SK-N-SH treated with all-trans-retinoic acid at 6 μM for 48 hours (cell line): ENCODE results near the gene EDAR.

Experiments used
- ATAC-seq: fragments of 200-7000 bp; cut with Tn5 transposase; 3 replicates; pipeline ENCODE4 v1.9.1; 2020; ENCODE audit warnings: mild to moderate bottlenecking, moderate library complexity
- ARNTL ChIP-seq: fragments of 450-650 bp; formaldehyde crosslinking; IDR thresholded peaks from 2 replicates; pipeline ENCODE4 v1.5.0; 2020; ENCODE audit warnings: low read depth, mild to moderate bottlenecking, moderate library complexity, borderline replicate concordance
- BACH2 ChIP-seq: fragments of 250-450 bp; sonication (Bioruptor Pico); IDR thresholded peaks from 2 replicates; pipeline ENCODE4 v1.9.0; 2021; ENCODE audit warnings: mild to moderate bottlenecking, borderline replicate concordance
- CREB5 ChIP-seq: fragments of 250-450 bp; sonication (Bioruptor Pico); IDR thresholded peaks from 2 replicates; pipeline ENCODE4 v1.5.1; 2020; ENCODE audit warnings: low read depth, mild to moderate bottlenecking, moderate library complexity
- CSDC2 ChIP-seq: fragments of 250-450 bp; sonication (Bioruptor Pico); IDR thresholded peaks from 2 replicates; pipeline ENCODE4 v1.5.0; 2020; ENCODE audit warnings: mild to moderate bottlenecking, moderate library complexity
- ESRRG ChIP-seq: fragments of 250-450 bp; sonication (Bioruptor Pico); IDR thresholded peaks from 2 replicates; pipeline ENCODE4 v1.6.1; 2021; ENCODE audit warnings: mild to moderate bottlenecking
- GLIS3 ChIP-seq: fragments of 250-450 bp; sonication (Bioruptor Pico); IDR thresholded peaks from 2 replicates; pipeline ENCODE4 v1.5.0; 2020; ENCODE audit warnings: mild to moderate bottlenecking, moderate library complexity
- ISL1 ChIP-seq: fragments of 250-450 bp; sonication (Bioruptor Pico); IDR thresholded peaks from 2 replicates; pipeline ENCODE4 v2.1.2; 2022; ENCODE audit warnings: mild to moderate bottlenecking, moderate library complexity
- OSR1 ChIP-seq: fragments of 250-450 bp; sonication (Bioruptor Pico); IDR thresholded peaks from 2 replicates; pipeline ENCODE4 v1.8.0; 2022; ENCODE audit warnings: moderate library complexity, mild to moderate bottlenecking, inconsistent platforms
- POU6F1 ChIP-seq: fragments of 250-450 bp; sonication (Bioruptor Pico); IDR thresholded peaks from 2 replicates; pipeline ENCODE4 v1.8.0; 2021; ENCODE audit warnings: low read depth, mild to moderate bottlenecking, moderate library complexity, borderline replicate concordance
- RARB ChIP-seq: fragments of 250-450 bp; sonication (Bioruptor Pico); IDR thresholded peaks from 2 replicates; pipeline ENCODE4 v1.8.0; 2021; ENCODE audit warnings: mild to moderate bottlenecking, moderate library complexity
- SNAI2 ChIP-seq: fragments of 250-450 bp; sonication (Bioruptor Pico); IDR thresholded peaks from 2 replicates; pipeline ENCODE4 v1.5.0; 2020; ENCODE audit warnings: mild to moderate bottlenecking, moderate library complexity
- TCF4 ChIP-seq: fragments of 250-450 bp; sonication (Bioruptor Pico); IDR thresholded peaks from 2 replicates; pipeline ENCODE4 v1.8.0; 2021; ENCODE audit warnings: mild to moderate bottlenecking, moderate library complexity, borderline replicate concordance
- TOX ChIP-seq: fragments of 250-450 bp; sonication (Bioruptor Pico); IDR thresholded peaks from 2 replicates; pipeline ENCODE4 v1.8.0; 2021; ENCODE audit warnings: mild to moderate bottlenecking, moderate library complexity, borderline replicate concordance
- ZC3H10 ChIP-seq: fragments of 250-450 bp; sonication (Bioruptor Pico); IDR thresholded peaks from 2 replicates; pipeline ENCODE4 v1.5.1; 2021; ENCODE audit warnings: mild to moderate bottlenecking, moderate library complexity
- ZFP3 ChIP-seq: fragments of 250-450 bp; sonication (Bioruptor Pico); IDR thresholded peaks from 2 replicates; pipeline ENCODE4 v1.5.0; 2020; ENCODE audit warnings: mild to moderate bottlenecking, moderate library complexity
- ZFP30 ChIP-seq: fragments of 450-650 bp; formaldehyde crosslinking; IDR thresholded peaks from 2 replicates; pipeline ENCODE4 v1.5.0; 2022; ENCODE audit warnings: mild to moderate bottlenecking, moderate library complexity
- ZNF565 ChIP-seq: fragments of 450-650 bp; formaldehyde crosslinking; conservative IDR thresholded peaks from 2 replicates; pipeline ENCODE4 v1.5.0; 2020; ENCODE audit warnings: low read depth, mild to moderate bottlenecking, moderate library complexity
- ZNF8 ChIP-seq: fragments of 450-650 bp; formaldehyde crosslinking; IDR thresholded peaks from 2 replicates; pipeline ENCODE4 v1.5.0; 2020; ENCODE audit warnings: mild to moderate bottlenecking, moderate library complexity
- TF ChIP-seq, protein P1 (sequence below): fragments of 250-450 bp; sonication (Bioruptor Pico); IDR thresholded peaks from 2 replicates; pipeline ENCODE4 v1.5.0; 2020; ENCODE audit warnings: mild to moderate bottlenecking, moderate library complexity
- TF ChIP-seq, protein P2 (sequence below): fragments of 250-450 bp; sonication (Bioruptor Pico); IDR thresholded peaks from 2 replicates; pipeline ENCODE4 v1.8.0; 2020; ENCODE audit warnings: mild to moderate bottlenecking, moderate library complexity, borderline replicate concordance

The EDAR gene

DNA sequence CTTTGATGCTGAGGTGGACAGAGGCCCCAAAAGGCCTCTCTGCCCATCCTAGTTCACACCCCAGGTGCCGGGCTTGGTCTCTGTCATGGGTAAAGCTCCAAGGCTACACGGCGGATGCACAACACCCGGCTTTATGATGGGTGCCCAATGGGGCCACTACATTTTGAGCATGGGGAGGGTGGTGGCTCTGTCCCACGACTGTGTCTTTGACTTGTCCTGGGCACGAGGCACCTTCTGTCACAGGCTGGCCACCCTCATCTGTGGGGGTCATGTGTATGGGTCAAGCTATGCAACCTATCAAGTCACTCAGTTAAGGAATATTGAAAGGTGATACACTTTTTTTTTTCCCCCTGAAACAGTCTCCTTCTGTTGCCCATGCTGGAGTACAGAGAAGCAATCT, 63.7 kb downstream of the EDAR start:
- no peak for TF ChIP-seq CREB5
- no peak for TF ChIP-seq ZNF565 (CRISPR knock-in tag)
- no peak for TF ChIP-seq ZC3H10 (CRISPR knock-in tag)
- no peak for TF ChIP-seq GLIS3 (CRISPR knock-in tag)
- no peak for TF ChIP-seq ZFP30 (CRISPR knock-in tag)
- TF ChIP-seq ISL1 (CRISPR knock-in tag), result no peak
- TF ChIP-seq, protein P1, sequence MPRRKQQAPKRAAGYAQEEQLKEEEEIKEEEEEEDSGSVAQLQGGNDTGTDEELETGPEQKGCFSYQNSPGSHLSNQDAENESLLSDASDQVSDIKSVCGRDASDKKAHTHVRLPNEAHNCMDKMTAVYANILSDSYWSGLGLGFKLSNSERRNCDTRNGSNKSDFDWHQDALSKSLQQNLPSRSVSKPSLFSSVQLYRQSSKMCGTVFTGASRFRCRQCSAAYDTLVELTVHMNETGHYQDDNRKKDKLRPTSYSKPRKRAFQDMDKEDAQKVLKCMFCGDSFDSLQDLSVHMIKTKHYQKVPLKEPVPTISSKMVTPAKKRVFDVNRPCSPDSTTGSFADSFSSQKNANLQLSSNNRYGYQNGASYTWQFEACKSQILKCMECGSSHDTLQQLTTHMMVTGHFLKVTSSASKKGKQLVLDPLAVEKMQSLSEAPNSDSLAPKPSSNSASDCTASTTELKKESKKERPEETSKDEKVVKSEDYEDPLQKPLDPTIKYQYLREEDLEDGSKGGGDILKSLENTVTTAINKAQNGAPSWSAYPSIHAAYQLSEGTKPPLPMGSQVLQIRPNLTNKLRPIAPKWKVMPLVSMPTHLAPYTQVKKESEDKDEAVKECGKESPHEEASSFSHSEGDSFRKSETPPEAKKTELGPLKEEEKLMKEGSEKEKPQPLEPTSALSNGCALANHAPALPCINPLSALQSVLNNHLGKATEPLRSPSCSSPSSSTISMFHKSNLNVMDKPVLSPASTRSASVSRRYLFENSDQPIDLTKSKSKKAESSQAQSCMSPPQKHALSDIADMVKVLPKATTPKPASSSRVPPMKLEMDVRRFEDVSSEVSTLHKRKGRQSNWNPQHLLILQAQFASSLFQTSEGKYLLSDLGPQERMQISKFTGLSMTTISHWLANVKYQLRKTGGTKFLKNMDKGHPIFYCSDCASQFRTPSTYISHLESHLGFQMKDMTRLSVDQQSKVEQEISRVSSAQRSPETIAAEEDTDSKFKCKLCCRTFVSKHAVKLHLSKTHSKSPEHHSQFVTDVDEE (CRISPR knock-in tag), result no peak
- no peak for TF ChIP-seq ESRRG (CRISPR knock-in tag)
- TF ChIP-seq BACH2 (CRISPR knock-in tag), result no peak
- TF ChIP-seq ARNTL (CRISPR knock-in tag), result no peak
- no peak for TF ChIP-seq ZNF8 (CRISPR knock-in tag)
- TF ChIP-seq POU6F1 (CRISPR knock-in tag), result no peak
- TF ChIP-seq CSDC2 (CRISPR knock-in tag), result no peak
- no peak for TF ChIP-seq ZFP3 (CRISPR knock-in tag)
- ATAC-seq, result no peak

DNA sequence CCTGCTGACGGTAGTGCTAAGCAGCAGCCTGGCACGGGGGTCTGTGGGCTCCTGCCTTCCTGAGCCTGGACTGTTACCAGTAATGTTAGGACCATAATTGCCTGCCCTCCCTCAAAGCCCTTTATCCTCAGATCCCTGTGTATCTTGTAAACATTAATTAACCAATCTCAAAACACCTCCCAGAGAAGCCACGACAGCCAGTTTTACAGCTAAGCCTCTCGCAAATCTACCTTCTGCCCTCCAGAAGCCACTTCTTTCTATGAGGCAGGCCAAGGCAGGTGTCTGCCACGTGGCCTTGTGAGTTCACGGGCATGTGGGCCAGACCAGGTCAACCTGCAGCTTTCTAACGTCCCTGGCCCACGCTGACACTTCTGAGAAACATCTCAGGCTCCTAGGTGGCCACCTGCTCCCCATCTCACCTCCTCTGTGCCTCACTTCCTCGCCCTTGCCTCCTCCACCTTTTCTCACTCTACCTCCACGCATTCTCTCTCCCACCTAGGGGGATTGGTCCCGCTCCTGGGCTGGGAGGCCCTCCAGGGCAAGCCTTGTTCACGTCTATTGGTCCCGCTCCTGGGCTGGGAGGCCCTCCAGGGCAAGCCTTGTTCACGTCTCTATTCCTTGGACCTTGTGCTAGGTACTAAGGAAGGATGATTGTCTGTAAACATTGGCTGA, 64.3 kb downstream of the EDAR start:
- no peak for ATAC-seq
- TF ChIP-seq TOX (CRISPR knock-in tag) (no peak), TCF4 (CRISPR knock-in tag) (no peak), ZNF565 (CRISPR knock-in tag) (no peak), ARNTL (CRISPR knock-in tag) (no peak), RARB (CRISPR knock-in tag) (no peak), ISL1 (CRISPR knock-in tag) (no peak), OSR1 (no peak), GLIS3 (CRISPR knock-in tag) (no peak), ESRRG (CRISPR knock-in tag) (no peak), SNAI2 (no peak), POU6F1 (CRISPR knock-in tag) (no peak), CSDC2 (CRISPR knock-in tag) (no peak)
- TF ChIP-seq, protein P2, sequence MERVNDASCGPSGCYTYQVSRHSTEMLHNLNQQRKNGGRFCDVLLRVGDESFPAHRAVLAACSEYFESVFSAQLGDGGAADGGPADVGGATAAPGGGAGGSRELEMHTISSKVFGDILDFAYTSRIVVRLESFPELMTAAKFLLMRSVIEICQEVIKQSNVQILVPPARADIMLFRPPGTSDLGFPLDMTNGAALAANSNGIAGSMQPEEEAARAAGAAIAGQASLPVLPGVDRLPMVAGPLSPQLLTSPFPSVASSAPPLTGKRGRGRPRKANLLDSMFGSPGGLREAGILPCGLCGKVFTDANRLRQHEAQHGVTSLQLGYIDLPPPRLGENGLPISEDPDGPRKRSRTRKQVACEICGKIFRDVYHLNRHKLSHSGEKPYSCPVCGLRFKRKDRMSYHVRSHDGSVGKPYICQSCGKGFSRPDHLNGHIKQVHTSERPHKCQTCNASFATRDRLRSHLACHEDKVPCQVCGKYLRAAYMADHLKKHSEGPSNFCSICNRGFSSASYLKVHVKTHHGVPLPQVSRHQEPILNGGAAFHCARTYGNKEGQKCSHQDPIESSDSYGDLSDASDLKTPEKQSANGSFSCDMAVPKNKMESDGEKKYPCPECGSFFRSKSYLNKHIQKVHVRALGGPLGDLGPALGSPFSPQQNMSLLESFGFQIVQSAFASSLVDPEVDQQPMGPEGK (CRISPR knock-in tag), result no peak
- TF ChIP-seq, all 23 proteins: peak for 0
